Nucleus accumbens (tissue), 56 donors: ENCODE results near the gene ALDOA.
"Not testable (repeated sequence)": the region's sequence is repeated elsewhere in the genome, so short reads cannot be mapped to it uniquely, and the experiment has no call there.

Experiments used
- DNase-seq, 56 donors: peaks; one replicate each; lab custom pipeline; 2025; lab: John Stamatoyannopoulos, UW

ALDOA gene

DNA sequence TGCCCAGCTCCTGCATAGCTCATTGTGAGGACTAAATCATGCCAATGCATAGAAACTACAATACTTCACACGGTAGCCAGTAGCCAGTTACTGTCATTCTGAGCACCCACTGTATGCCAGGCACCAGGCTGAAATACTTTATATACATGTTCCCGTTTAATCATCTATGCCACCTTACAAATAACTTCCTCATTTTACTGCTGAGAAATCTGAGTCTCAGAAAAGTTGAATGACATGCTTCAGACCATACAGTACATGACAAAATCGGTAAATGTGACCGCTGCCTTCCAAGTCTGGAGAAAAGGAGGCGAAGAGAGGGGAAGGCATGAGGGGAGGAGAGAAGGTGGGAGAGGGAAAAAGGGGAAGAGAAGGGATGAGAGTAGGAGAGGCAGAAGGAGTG is 25.3 kb upstream of the ALDOA start:
- no peak for DNase-seq

DNA sequence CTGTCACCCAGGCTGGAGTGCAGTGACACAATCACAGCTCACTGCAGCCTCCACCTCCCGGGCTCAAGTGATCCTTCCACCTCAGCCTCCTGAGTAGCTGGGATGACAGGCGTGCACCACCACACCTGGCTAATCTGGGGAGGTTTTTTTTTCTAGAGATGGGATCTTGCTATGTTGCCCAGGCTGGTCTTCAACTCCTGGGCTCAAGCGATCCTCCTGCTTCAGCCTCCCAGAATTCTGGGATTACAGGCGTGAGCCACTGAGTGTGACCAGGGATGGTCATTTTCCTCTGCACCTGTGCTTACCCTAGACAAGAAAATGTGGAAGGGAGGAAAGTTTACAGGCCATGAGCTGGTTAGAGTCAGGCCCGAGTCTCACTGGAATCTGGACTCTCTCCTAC is 24.9 kb upstream of the ALDOA start:
- not testable (repeated sequence) for DNase-seq

DNA sequence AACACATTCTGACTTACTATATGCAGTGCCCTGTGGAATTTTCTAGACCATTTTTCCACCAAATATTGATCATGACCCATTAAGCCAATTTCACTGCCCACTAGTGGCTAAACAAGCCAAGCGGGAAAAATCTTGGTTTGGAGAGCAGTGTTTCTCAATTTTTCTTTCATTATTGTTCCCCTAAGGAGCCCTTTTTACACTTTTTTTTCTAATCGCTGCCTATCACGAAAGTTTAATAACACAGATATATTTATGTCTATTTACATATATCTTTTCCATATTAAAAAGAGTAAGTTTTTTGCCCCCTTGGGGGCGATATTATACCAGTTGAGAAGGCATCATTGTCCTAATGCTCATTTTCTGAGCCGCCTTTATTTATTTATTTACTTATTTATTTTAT is 23.7 kb upstream of the ALDOA start:
- no peak for DNase-seq

DNA sequence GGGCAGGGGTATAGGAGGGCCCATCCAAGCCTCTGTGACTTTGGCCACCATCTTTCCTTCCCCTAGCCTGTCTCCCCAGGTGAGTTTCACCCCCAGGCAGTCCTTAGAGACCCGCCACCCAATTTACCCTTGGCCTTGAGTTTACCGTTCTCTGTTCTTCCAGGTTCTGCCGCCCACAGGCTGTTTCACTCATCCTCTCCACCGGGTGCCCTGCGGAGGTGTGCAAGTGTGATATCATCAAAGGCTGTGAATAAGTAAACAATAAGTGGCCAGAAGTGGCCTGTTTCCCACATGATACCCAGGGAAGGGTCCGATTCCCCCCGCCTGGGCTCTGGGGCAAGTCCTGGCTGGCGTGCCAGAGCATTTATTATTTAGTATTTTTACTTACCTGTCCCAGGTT is 19.4 kb upstream of the ALDOA start:
- DNase-seq = no peak

GRCh38 chr16:30046588-30046987 is 19.0 kb upstream of the ALDOA start:
- DNase-seq = no peak

GRCh38 chr16:30049871-30050270 is 15.7 kb upstream of the ALDOA start:
- DNase-seq = peak in 44 of 56 donors; percentile 8 to 89 (median 51)

DNA sequence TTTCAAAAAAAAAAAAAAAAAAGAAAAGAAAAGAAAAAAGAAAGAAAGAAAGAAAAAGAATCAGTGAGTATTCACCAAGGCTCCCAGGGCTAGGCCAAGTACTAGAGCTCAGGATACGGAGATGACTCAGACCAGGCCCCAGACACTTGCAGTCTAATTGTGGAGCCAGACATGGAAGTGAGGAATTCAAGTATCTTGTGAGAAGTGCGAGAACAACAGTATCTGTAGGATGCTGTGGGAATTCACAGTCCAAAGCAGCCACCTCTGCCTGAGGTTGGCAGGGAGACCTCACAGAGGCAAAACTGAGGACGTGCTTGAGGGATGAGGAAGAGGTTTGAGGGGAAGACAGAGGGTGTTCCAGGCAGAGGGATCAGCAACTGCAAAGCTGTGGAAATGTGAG is 14.0 kb upstream of the ALDOA start:
- no peak for DNase-seq

GRCh38 chr16:30052671-30053372 is 12.7 kb upstream of the ALDOA start:
- peak in 55 of 56 donors; percentile 42 to 92 (median 80) for DNase-seq

DNA sequence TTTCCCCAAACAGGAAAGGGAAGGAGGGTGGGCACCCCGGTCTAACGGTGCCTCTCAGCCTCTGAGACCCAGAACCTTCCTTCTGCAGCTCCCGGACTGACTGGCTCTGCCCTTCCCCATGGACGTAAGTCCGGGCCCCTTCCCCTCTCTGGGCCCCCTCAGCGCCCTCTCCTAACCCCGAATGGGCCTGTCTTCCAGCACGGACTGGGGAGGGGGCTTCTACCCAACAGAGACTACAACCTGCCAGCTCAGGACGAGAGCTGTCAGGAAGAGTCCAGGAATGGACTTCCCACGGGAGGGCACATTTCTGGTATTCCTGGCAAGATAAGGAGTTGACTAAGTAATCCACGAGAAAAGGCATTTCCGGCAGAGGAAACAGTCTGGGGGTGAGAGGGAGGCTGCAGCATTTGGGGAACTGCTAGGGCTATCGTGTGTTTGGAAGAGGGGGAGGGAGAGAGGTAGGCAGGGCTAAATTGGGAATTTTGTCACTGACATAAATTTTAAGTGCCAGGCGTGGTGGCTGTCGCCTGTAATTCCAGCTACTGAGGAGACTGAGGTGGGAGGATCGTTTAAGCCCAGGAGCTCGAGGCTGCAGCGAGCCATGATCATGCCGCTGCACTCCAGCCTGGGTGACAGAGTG is 12.1 kb upstream of the ALDOA start:
- peak in 1 of 56 donors; percentile 48 for DNase-seq

GRCh38 chr16:30054451-30054850 is 11.1 kb upstream of the ALDOA start:
- no peak for DNase-seq

DNA sequence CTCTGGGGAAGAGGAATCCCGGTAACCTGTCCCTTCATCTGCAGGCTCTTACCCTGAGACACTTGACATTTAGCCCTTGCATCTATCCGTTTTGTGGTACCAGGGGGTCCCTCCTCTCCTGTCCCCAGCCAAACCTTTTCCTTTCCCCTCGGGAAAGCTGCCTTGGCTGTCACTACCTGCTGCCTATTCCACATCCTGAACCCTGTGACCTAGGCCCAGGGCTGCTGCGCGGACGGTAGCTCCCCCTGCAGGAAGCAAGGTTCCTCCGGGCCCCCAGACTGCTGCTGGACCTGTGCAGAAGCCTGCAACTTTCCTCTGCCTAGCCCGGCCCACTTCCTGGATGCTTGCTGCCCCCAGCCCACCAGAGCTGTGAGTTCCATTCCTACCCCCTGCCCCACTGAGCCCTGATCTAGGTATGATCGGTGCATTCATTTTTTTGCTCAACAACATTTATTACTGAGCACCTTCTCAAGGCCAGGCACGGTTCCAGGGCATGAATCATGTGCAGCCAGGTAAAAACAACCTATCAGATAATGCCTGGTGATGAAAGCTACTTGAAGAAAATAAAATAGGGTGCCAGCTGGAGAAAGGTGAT is 10.5 kb upstream of the ALDOA start:
- peak in 1 of 56 donors; percentile 12 for DNase-seq

DNA sequence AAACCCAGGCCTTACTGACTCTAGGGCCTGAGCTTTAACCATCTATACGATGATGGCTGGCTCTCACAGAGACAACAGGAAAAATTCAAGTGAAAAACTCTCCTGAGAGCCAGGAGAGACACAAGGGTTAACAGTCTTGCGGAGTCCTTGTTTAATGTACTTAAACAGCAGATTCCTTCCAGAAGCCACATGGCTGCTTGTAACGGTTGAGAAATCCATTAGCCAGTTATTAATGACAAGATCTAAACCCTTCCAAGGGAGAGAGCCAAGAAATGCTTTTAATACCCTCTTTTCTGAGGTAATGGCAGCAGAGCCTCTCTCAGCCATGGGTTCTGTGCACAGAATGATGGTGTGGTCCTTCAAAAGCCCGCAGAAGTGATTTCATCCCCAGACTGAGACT is 5.2 kb upstream of the ALDOA start:
- no peak for DNase-seq

DNA sequence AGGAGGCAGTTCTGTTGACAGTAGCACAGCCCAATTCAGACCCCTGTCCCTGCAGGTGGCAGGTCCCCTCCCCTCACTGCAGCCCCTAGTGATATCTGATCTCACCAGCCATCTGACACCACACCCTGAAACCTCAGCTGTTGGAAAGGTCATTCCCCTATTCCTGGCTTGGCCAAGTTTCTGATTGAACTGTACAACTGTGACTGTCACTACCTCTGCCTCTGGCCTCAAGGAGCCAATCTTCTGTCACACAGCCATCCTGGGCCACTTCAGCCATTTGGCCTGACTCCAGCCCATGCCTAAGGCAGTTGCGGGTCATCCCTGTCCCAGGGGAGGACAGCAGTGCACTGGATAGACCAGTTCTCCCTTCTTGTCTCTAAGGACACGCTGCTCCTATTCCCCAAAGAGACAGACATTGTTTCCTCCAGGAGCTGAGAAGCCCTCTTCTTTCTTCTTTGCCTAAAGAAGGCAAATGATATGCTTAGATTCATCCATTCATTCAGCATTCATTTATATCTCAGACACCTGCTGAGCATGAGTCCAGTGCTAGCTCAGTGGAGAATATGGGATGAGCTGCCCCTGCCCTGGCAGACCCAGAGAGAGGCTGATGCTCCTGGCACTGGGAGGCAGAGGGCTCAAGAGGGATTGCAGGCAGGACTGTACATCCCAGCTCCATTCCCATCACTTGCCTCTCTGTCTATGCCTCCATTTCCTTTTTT is 4.6 kb upstream of the ALDOA start:
- peak in 1 of 56 donors; percentile 3 for DNase-seq

- DNase-seq = peak in 3 of 56 donors; percentile 44 to 58 (median 45)
Measured at GRCh38 chr16:30063278-30063892, 2.2 kb upstream of the ALDOA start.

GRCh38 chr16:30063893-30064728 is 1.4 kb upstream of the ALDOA start:
- DNase-seq = peak in 54 of 56 donors; percentile 14 to 85 (median 74)

DNA sequence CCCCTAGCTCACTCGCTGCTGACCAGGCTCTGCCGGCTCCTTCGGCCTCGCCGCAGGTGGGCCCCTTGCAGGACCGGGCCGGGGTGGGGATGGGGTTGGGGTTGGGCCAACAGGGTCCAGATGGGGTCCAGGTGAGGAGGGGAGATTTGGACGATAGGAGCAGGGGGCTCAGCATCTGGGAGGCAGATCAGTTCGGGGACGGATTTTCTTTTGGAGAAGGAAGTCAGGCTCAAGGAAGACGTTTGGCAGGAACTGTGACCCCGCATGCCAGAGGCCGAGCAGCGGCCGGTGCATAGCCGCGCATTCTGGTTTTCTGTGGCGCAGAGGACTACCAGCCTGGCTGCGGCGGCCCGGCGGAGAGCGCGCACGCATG is 845 bp upstream of the ALDOA start:
- peak in 7 of 56 donors; percentile 49 to 85 (median 61) for DNase-seq

DNA sequence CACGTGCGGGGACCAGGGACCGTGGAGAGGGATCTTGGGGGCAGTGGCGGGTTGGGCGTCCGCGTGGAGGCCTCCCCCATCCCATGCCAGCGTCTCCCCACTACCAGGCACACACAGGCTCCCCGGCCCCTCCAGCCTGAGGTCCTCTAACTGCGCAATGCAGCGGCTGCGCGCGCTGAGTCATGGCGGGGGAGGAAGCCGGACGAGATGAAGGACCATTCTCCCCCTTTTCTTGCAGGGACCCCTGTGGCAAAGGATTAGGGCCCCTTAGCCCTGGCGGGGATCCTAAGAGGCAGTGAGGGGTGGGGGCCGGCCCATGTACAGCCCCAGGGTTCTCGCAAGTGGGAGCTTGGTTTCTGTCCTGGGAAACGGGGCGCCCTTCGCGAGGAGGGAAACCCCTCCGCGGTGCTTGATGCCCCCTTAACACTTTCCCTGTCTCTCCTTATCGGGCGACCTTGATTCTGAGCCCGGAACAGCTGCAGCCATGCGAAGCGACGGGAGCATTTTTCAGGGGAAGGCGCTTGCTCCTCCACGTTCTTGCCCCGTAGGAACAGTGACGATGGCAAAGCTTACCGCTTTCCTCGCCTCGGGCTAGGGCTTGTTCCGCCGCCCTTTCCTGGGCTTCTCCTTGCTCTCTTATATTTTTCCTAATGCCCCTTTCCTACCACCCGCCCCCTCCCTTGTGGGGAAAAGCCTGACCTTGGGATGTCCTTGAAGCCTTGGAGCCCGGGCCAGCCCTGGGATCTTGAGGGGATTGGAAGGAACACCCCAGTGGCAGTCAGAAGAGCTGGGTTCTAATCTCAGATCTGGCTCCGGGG is 592 bp downstream of the ALDOA start:
- peak in 6 of 56 donors; percentile 40 to 85 (median 52) for DNase-seq

DNA sequence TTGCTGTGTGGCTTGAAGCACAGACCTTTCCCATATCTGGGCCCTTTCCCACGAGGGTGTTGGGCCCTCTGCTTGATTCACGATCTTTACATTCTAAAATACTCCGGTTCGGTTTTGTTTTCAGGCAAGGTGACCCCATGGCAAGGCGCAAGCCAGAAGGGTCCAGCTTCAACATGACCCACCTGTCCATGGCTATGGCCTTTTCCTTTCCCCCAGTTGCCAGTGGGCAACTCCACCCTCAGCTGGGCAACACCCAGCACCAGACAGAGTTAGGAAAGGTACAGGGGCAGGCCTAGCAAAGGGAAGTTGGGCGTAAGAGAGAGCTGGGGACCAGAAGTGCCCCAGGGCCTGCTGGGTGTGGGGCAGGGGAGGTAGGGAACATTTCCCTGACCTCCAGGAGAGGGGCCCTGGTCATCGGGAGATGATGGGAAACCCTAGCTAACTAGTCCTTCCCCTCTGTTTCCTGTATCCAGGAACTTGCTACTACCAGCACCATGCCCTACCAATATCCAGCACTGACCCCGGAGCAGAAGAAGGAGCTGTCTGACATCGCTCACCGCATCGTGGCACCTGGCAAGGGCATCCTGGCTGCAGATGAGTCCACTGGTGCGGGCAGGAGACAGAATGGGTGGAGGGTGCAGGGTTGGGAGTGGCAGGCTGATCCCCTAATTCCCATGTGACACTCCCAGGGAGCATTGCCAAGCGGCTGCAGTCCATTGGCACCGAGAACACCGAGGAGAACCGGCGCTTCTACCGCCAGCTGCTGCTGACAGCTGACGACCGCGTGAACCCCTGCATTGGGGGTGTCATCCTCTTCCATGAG is 1.4 kb downstream of the ALDOA start:
- DNase-seq = peak in 20 of 56 donors; percentile 5 to 51 (median 18)
